Measurements from ENCODE around the gene SETD1B. TPM values are rescaled to one million over a fixed set of nuclear protein-coding genes. Genes with fewer than 3 reads are reported as not detected.

SETD1B gene
- total RNA-seq, 4 donors from 2014 or later: 13.1 to 23.1 (median 19.5) TPM

DNA sequence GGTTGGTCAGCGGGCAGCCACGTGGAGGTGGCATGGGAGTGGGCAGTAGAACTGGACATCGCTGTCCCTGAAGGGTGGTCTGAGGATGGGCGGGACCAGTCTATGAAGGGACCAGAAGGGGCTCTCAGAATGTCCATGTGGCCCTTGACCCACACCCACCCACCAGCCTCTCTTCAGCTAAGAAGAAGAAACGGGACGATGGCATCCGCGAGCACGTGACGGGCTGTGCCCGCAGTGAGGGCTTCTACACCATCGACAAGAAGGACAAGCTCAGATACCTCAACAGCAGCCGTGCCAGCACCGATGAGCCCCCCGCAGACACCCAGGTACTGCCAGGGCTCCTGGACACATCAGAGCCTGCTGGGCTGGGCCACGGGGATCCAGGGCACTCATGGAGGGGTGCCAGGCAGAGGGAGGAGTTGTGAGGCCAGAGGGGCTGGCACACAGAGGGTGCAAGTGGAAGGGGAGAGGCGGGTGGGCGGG lies 21.3 kb downstream of the SETD1B start:
- H3K27me3 ChIP-seq: no peaks in the 10 kb centered on the region
- no peaks in the 10 kb centered on the region for H3K4me1 ChIP-seq
- TF ChIP-seq, protein P1, sequence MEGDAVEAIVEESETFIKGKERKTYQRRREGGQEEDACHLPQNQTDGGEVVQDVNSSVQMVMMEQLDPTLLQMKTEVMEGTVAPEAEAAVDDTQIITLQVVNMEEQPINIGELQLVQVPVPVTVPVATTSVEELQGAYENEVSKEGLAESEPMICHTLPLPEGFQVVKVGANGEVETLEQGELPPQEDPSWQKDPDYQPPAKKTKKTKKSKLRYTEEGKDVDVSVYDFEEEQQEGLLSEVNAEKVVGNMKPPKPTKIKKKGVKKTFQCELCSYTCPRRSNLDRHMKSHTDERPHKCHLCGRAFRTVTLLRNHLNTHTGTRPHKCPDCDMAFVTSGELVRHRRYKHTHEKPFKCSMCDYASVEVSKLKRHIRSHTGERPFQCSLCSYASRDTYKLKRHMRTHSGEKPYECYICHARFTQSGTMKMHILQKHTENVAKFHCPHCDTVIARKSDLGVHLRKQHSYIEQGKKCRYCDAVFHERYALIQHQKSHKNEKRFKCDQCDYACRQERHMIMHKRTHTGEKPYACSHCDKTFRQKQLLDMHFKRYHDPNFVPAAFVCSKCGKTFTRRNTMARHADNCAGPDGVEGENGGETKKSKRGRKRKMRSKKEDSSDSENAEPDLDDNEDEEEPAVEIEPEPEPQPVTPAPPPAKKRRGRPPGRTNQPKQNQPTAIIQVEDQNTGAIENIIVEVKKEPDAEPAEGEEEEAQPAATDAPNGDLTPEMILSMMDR (IDR thresholded peaks at IDR 0.05): no peak
- TF ChIP-seq POLR2AphosphoS5 (IDR thresholded peaks at IDR 0.05) (no peak), POLR2A (IDR thresholded peaks at IDR 0.05) (no peak), EP300 (IDR thresholded peaks at IDR 0.05) (no peak)
- no peak overlapping the region for H3K27ac ChIP-seq
- peaks cover 82% of the 10 kb centered on the region for H3K36me3 ChIP-seq
- DNase-seq (ENCODE audit: low spot score in 2 of 2): no peak
- 84% methylated on average over 15 of the region's 18 CpGs for WGBS
- H3K9me3 ChIP-seq: no peaks in the 10 kb centered on the region
- no peak overlapping the region for H3K4me3 ChIP-seq

DNA sequence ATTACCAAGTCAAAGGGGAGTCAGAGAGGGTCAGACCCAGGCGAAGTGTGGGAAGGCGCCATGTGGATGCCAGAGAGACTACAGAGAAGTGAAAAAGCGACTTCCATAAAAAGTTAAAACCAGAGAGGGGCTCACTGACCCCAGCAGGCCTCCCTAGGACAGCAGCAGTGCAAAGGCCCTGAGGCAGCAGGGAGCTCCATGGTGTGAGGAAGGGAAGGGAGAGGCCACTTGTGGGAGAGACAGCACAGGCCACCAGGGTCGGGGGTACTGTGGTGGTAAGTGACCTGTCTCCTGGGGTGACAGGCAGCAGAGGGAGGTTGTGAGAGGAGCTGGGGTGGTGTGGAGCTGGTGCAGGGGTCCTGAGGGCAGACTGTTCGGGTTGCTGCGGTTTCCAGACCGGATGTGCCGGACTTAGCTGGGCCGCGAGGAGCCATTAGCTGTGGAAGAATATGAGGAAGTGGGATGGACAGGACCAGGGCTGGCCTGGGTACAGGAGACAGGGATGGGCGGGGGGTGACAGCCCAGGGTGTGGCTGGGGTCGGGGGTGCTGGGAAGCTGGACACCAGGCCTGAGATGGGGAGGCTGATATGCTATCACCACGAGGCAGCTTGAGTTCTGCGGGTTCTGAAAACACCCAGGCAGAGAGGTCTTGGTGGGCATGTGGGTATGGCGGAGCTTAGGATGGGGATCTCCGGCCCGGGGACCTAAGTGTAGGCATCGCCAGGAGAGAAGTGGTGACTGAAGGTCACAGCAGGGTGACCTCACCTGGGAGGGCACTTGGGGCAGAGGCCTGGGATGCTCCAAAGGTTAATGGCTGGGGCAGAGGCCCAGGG lies 22.7 kb downstream of the SETD1B start:
- WGBS: 86% methylated on average over 18 of the region's 18 CpGs
- Histone ChIP-seq H3K27ac (no peak overlapping the region), H3K4me3 (no peak overlapping the region), H3K36me3 (peaks cover 79% of the 10 kb centered on the region), H3K27me3 (no peaks in the 10 kb centered on the region), H3K9me3 (no peaks in the 10 kb centered on the region), H3K4me1 (no peaks in the 10 kb centered on the region)
- no peak for DNase-seq (ENCODE audit: low spot score in 2 of 2)
- TF ChIP-seq POLR2AphosphoS5 (IDR thresholded peaks at IDR 0.05) (no peak), EP300 (IDR thresholded peaks at IDR 0.05) (no peak)

DNA sequence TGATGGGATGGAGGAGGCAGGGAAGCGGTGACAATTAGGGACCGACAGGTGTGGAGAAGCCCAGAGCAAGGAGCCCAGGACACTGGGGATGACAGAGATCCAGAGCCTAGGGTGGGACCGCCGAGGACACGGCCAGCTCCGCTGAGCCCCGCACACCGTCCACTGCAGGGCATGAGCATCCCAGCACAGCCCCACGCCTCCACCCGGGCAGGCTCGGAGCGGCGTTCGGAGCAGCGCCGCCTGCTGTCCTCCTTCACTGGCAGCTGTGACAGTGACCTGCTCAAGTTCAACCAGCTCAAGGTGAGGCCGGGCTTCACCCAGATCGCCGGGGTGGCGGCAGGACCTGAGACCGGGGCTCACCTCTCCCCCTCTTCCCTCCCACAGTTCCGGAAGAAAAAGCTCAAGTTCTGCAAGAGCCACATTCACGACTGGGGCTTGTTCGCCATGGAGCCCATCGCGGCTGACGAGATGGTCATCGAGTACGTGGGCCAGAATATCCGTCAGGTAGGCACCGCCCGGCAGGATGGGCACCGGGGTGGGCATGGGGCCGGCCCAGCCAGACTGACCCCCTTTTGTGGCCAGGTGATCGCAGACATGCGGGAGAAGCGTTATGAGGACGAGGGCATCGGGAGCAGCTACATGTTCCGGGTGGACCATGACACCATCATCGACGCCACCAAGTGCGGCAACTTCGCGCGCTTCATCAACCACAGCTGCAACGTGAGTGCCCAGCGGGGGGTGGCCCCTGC lies 23.7 kb downstream of the SETD1B start:
- no peak for DNase-seq (ENCODE audit: low spot score in 2 of 2)

DNA sequence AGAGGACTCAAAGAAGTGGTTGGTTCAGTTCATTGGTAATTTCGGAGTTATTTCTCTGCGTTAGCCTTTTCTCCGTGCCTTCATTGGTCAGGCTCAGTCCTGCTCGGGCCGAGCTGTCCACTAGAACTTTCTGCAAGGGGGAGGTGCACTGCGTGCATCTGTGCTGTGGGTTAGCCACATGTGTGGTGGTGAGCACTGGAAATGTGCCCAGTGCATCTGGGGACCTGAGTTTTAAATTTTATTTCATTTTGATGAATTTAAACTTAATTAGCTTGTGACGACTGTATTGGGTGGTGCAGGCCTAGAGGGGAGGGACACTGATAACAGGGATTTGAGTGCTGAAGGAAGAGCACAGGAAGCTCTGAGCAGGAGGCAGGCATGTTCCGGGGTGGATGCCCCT lies 24.5 kb downstream of the SETD1B start:
- no peak overlapping the region for H3K4me3 ChIP-seq
- peaks cover 71% of the 10 kb centered on the region for H3K36me3 ChIP-seq
- TF ChIP-seq, protein P1 (IDR thresholded peaks at IDR 0.05): no peak
- no peak for TF ChIP-seq POLR2AphosphoS5 (IDR thresholded peaks at IDR 0.05)
- no peak for TF ChIP-seq POLR2A (IDR thresholded peaks at IDR 0.05)
- no peak for TF ChIP-seq EP300 (IDR thresholded peaks at IDR 0.05)
- no peaks in the 10 kb centered on the region for H3K9me3 ChIP-seq
- WGBS: 87% methylated on average over 8 of the region's 8 CpGs
- no peaks in the 10 kb centered on the region for H3K4me1 ChIP-seq
- no peak overlapping the region for H3K27ac ChIP-seq
- H3K27me3 ChIP-seq: no peaks in the 10 kb centered on the region
- no peak for DNase-seq (ENCODE audit: low spot score in 2 of 2)

More for the DNA sequence above, 23.7 kb downstream of the SETD1B start:
- H3K4me3 ChIP-seq: no peak overlapping the region
- WGBS: 92% methylated on average over 42 of the region's 48 CpGs
- peaks cover 78% of the 10 kb centered on the region for H3K36me3 ChIP-seq
- H3K27me3 ChIP-seq: no peaks in the 10 kb centered on the region
- no peak overlapping the region for H3K27ac ChIP-seq
- no peaks in the 10 kb centered on the region for H3K9me3 ChIP-seq
- no peaks in the 10 kb centered on the region for H3K4me1 ChIP-seq
- TF ChIP-seq POLR2A (IDR thresholded peaks at IDR 0.05): no peak
- TF ChIP-seq, protein P1 (IDR thresholded peaks at IDR 0.05): no peak
- TF ChIP-seq EP300 (IDR thresholded peaks at IDR 0.05): no peak
- TF ChIP-seq POLR2AphosphoS5 (IDR thresholded peaks at IDR 0.05): no peak

DNA sequence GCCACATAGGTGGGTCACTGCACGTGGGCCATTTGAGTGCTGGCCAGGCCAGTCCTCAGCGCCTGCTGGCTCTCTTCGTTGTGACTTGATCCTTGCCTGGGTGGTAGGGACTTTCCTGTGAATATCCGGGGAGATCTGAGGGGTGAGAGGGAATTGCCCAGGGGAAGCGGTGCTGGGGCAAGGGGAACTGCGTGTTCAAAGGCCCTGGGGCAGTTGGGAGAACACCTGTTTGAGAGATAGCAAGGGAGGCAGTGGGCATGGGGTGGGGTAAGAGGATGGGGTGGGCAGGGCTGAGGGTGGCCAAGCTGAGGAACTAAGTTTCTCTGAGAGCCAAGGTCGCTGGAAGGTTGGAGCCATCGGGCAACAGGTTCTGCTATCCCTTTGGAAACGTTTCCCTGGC lies 25.0 kb downstream of the SETD1B start:
- Histone ChIP-seq H3K27ac (no peak overlapping the region), H3K27me3 (no peaks in the 10 kb centered on the region), H3K36me3 (peaks cover 65% of the 10 kb centered on the region), H3K4me1 (no peaks in the 10 kb centered on the region), H3K4me3 (no peak overlapping the region), H3K9me3 (no peaks in the 10 kb centered on the region)
- WGBS: 66% methylated on average over 9 of the region's 9 CpGs
- no peak for DNase-seq (ENCODE audit: low spot score in 2 of 2)
- TF ChIP-seq POLR2AphosphoS5 (IDR thresholded peaks at IDR 0.05) (no peak), EP300 (IDR thresholded peaks at IDR 0.05) (no peak), POLR2A (IDR thresholded peaks at IDR 0.05) (no peak)
- TF ChIP-seq, protein P1 (IDR thresholded peaks at IDR 0.05): no peak

Data from suprapubic skin (tissue), 4 donors.